Pancreas (tissue), 10 donors: Measurements from ENCODE around the gene GABRB3. TPM values are rescaled to one million over a fixed set of nuclear protein-coding genes. Genes with fewer than 3 reads are reported as not detected.

ENCODE experiments used
- ATAC-seq, 4 donors: fragments of 200-7000 bp; cut with Tn5 transposase; one replicate each; pipeline versions ENCODE4 v1.8.0 to v1.9.1; 2020; ENCODE audit warnings: mild to moderate bottlenecking in 4 of 4, moderate library complexity in 4 of 4
- DNase-seq, 6 donors: peaks; one replicate each; pipeline ENCODE4 v3.0.0-alpha.2; 2020
- FAIRE-seq: peaks from 2 replicates; lab custom pipeline; 2012; peaks lifted over from hg19 to GRCh38; lab: Jason Lieb, UNC
- H3K27ac ChIP-seq, 4 donors: fragments of 200-600 bp; sonication (generic); 1 replicate in 3 of 4; 2 replicates in 1 of 4; pipeline versions ENCODE4 v1.5.0 to v1.8.0; 2020
- H3K27me3 ChIP-seq, 4 donors: fragments of 200-600 bp; one replicate each; pipeline ENCODE4 v1.8.0; 2021
- H3K36me3 ChIP-seq, 3 donors: fragments of 200-600 bp; sonication (generic) in 1 of 3; one replicate each; pipeline versions ENCODE4 v1.5.0 to v1.8.0; 2020 to 2021
- H3K4me1 ChIP-seq, 3 donors: fragments of 200-600 bp; one replicate each; pipeline ENCODE4 v1.8.0; 2021
- H3K4me3 ChIP-seq, 4 donors: fragments of 200-600 bp; sonication (generic) in 2 of 4; one replicate each; pipeline versions ENCODE4 v1.5.0 to v1.8.0; 2020 to 2021
- H3K9me3 ChIP-seq, 4 donors: fragments of 200-600 bp; one replicate each; pipeline ENCODE4 v1.8.0; 2021
- CTCF ChIP-seq, 4 donors: fragments of 200-600 bp; sonication (generic) in 3 of 4; IDR thresholded peaks; one replicate each; pipeline versions ENCODE4 v1.5.0 to v1.8.0; 2021; ENCODE audit warnings: antibody characterized with exemption in 4 of 4
- whole genome bisulfite sequencing, 2 donors: extraction: QIAGEN DNeasy Blood & Tissue Kit; methylation state at CpG; one replicate each; pipeline ENCODE4 v1.1.7; 2013; 5-methylcytosine and 5-hydroxymethylcytosine counted together
- intact Hi-C, 3 donors: fragments of 100-400 bp; cut with DNase I; formaldehyde crosslinking; loops; one replicate each; pipeline versions ENCODE4 v1.11.1 to v1.14.2; 2022
- polyA plus RNA-seq, 2 donors: library from polyadenylated mRNA; stranded (reverse); fragments of 200-250 nt; gene quantifications; one replicate each; pipeline ENCODE4 v1.2.3, GENCODE V29; 2013
- total RNA-seq, 6 donors: library from RNA; stranded (reverse); fragmentation: NEBNext Ultra II Directional in 4 of 6; extraction: Animal tissue kit (Norgen Biotek cat#: 25700) in 4 of 6; gene quantifications; one replicate each; pipeline versions ENCODE4 v1.2.1 to v1.2.4, GENCODE V29; 2021 to 2023
- donor health status: healthy with polysubstance abuse.
- donor health status: DM: no; HTN: no; CAD: no; lungs with moderate emphysema.
- donor health status: DM: no; HTN: no; CAD: no.
- donor health status: control.
- donor health status: control.
- donor health status: Bipolar disorder and iron deficiency.
- donor health status: DM: yes; HTN: yes; CAD: no.
- donor health status: DM: no; HTN: no; CAD: no.
- donor health status: DM: no; HTN: no; CAD: no.
- donor health status: DM: yes; HTN: yes; CAD: no.

The GABRB3 gene
- total and polyA plus RNA-seq, 8 donors: 1.3 to 11.4 (median 9.5) TPM

GRCh38 chr15:26590676-26591075 lies 182.2 kb downstream of the GABRB3 start:
- no peak for FAIRE-seq
- no peak for ATAC-seq
- DNase-seq: no peak
- Histone ChIP-seq H3K4me3 (no peak overlapping the region), H3K36me3 (no peaks in the 10 kb centered on the region), H3K9me3 (no peaks in the 10 kb centered on the region), H3K27me3 (no peaks in the 10 kb centered on the region), H3K4me1 (no peaks in the 10 kb centered on the region), H3K27ac (no peak overlapping the region)
- intact Hi-C loops: no loop called here
- 34 to 35% methylated on average over 2 of the region's 2 CpGs for WGBS, 2 donors
- no peak for TF ChIP-seq CTCF (IDR thresholded peaks at IDR 0.05)

DNA sequence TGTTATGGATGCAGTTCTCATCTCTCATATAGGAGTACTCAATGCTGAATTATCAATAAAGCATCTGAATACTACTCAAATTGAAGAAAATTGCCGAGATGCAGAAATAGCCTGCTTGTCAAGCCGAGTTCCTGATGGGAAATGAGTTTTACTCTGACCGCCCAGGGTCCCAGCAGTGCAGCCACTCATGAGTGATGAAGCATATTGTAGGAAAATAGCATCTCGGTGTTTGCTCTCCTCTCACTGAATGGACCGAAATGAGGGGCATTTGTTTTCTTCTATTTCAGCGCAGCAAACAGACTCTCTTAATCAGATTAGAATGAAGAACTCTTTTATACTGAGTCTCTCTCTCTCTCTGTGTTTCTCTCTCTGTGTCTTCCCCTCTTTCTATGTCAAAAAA lies 190.0 kb downstream of the GABRB3 start:
- Histone ChIP-seq H3K36me3 (no peaks in the 10 kb centered on the region), H3K4me3 (no peak overlapping the region), H3K27me3 (no peaks in the 10 kb centered on the region), H3K27ac (no peak overlapping the region), H3K9me3 (no peaks in the 10 kb centered on the region), H3K4me1 (no peaks in the 10 kb centered on the region)
- WGBS, 2 donors: 72 to 88% methylated on average over 6 of the region's 6 CpGs
- intact Hi-C loops: no loop called here
- FAIRE-seq (no peak), DNase-seq (no peak), ATAC-seq (no peak)
- no peak for TF ChIP-seq CTCF (IDR thresholded peaks at IDR 0.05)

DNA sequence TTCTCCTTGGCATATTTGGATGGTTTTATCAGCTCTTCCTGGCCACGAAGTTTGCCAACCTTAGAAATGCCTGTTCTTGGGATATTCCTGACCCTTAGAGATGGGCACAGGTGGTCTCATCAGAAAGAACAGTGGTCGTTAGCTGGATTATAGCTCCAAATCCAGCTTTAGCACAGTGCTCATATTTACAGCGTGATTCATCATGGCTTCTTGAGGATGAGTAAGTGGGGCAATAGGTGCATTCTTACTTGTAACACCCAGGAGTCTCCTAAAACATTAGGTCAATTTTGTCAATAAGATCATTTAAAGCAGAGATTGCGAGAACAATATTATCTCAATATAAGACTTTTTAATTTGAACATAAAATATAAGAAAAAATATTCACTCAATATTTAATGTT lies 191.9 kb downstream of the GABRB3 start:
- Histone ChIP-seq H3K27ac (no peak overlapping the region), H3K9me3 (no peaks in the 10 kb centered on the region), H3K4me3 (no peak overlapping the region), H3K36me3 (no peaks in the 10 kb centered on the region), H3K27me3 (no peaks in the 10 kb centered on the region), H3K4me1 (no peaks in the 10 kb centered on the region)
- no peak for TF ChIP-seq CTCF (IDR thresholded peaks at IDR 0.05)
- 45 to 49% methylated on average over 4 of the region's 4 CpGs for WGBS, 2 donors
- DNase-seq (no peak), ATAC-seq (no peak), FAIRE-seq (no peak)
- intact Hi-C loops: no loop called here

DNA sequence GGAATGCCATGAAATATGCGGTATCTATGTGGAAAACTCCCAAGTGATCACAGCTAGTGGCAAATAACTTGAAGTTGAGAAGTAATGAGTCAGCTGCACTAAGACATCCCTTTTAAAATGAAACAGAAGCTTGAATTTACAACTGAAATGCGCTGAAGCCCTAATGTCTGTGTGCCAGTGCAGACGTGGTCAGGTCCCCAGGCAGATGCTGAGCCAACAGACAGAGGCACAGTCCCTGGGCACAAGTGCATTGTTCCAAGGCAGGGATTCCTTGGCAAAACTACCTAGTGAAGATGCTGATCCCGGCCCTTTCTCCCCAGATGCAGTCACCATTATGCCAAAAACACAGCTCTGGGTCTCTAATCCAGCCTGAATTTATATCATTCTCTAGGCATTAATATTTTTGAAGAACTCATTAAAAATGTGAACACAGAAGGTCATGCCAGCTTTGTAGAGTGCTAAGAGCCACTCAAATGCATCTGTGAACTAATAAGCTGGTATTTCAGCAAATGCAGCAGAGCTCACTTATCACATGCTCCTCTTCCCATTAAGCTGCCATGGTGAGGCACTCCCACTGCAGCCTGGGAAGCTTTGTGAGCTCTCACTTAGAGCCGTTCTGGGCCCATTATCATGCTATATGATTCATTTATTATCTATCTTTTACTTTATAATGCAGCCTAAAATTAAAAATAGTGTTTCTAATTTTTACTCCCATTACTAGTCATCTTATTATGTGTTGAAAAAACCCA lies 200.1 kb downstream of the GABRB3 start:
- DNase-seq: no peak
- WGBS, 2 donors: 52 to 72% methylated on average over 5 of the region's 5 CpGs
- Histone ChIP-seq H3K4me1 (no peaks in the 10 kb centered on the region), H3K27ac (no peak overlapping the region), H3K36me3 (no peaks in the 10 kb centered on the region), H3K4me3 (no peak overlapping the region), H3K9me3 (no peaks in the 10 kb centered on the region), H3K27me3 (no peaks in the 10 kb centered on the region)
- intact Hi-C loops: no loop called here
- no peak for FAIRE-seq
- no peak for ATAC-seq
- no peak for TF ChIP-seq CTCF (IDR thresholded peaks at IDR 0.05)

DNA sequence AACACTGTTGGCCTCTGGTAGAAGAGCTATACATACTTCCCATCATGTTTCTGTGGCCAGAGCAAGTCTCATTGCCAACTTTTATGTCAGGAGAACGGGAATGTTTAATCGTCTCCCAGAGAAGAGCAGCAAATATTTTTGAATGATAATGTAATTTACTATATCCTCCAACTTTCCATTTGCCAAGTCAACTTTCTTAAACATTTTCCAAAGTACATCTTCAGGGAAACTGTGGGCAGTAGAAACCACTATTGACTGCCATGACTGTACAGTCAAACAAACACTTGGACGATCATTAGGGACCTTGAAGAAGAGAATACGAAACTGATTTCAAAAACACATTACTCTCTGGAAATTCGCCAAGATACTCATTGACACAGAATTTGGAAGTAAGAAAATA lies 201.5 kb downstream of the GABRB3 start:
- intact Hi-C loops: no loop called here
- H3K36me3 ChIP-seq: no peaks in the 10 kb centered on the region
- no peak overlapping the region for H3K4me3 ChIP-seq
- DNase-seq (no peak), FAIRE-seq (no peak), ATAC-seq (no peak)
- no peaks in the 10 kb centered on the region for H3K9me3 ChIP-seq
- H3K27me3 ChIP-seq: no peaks in the 10 kb centered on the region
- 53 to 61% methylated on average over 5 of the region's 5 CpGs for WGBS, 2 donors
- TF ChIP-seq CTCF (IDR thresholded peaks at IDR 0.05): no peak
- H3K4me1 ChIP-seq: no peaks in the 10 kb centered on the region
- H3K27ac ChIP-seq: no peak overlapping the region
